ENCODE data around the gene LGI2. TPM values are rescaled to one million over a fixed set of nuclear protein-coding genes. Genes with fewer than 3 reads are reported as not detected.

Gene LGI2
- total RNA-seq, 1 experiment from 2014 or later: 0.43 TPM

GRCh38 chr4:25033526-25033925 is 2.8 kb upstream of the LGI2 start:
- Histone ChIP-seq H3K9me3 (ENCODE audit: low read depth, low read length, poor library complexity, severe bottlenecking) (no peaks in the 10 kb centered on the region), H3K27me3 (replicated peaks; ENCODE audit: insufficient read depth, low read depth, low read length, poor library complexity) (peaks cover 61% of the 10 kb centered on the region), H3K36me3 (ENCODE audit: insufficient read depth, low read length, poor library complexity, severe bottlenecking) (no peaks in the 10 kb centered on the region), H3K27ac (ENCODE audit: low read depth, low read length, poor library complexity, severe bottlenecking) (no peak overlapping the region), H3K4me1 (ENCODE audit: insufficient read depth, low read length, poor library complexity, severe bottlenecking) (no peaks in the 10 kb centered on the region), H3K4me3 (ENCODE audit: low read depth, low read length, poor library complexity, severe bottlenecking) (no peak overlapping the region)
- POLR2A ChIA-PET (ENCODE audit: low non-redundant PET): no interaction called here
- intact Hi-C loops (cut with micrococcal nuclease; ENCODE audit: unreplicated experiment): no loop called here
- no peak for DNase-seq (ENCODE audit: low spot score)
- BruUV-seq (replicated peaks): no TSS peak
- CTCF ChIA-PET: no interaction called here
- TF ChIP-seq, protein P1, sequence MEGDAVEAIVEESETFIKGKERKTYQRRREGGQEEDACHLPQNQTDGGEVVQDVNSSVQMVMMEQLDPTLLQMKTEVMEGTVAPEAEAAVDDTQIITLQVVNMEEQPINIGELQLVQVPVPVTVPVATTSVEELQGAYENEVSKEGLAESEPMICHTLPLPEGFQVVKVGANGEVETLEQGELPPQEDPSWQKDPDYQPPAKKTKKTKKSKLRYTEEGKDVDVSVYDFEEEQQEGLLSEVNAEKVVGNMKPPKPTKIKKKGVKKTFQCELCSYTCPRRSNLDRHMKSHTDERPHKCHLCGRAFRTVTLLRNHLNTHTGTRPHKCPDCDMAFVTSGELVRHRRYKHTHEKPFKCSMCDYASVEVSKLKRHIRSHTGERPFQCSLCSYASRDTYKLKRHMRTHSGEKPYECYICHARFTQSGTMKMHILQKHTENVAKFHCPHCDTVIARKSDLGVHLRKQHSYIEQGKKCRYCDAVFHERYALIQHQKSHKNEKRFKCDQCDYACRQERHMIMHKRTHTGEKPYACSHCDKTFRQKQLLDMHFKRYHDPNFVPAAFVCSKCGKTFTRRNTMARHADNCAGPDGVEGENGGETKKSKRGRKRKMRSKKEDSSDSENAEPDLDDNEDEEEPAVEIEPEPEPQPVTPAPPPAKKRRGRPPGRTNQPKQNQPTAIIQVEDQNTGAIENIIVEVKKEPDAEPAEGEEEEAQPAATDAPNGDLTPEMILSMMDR (conservative IDR thresholded peaks at IDR 0.05; ENCODE audit: low read depth, low read length): no peak
- no peak for TF ChIP-seq EZH2 (IDR thresholded peaks at IDR 0.05; ENCODE audit: borderline replicate concordance, low read depth, low read length, poor library complexity, severe bottlenecking)

DNA sequence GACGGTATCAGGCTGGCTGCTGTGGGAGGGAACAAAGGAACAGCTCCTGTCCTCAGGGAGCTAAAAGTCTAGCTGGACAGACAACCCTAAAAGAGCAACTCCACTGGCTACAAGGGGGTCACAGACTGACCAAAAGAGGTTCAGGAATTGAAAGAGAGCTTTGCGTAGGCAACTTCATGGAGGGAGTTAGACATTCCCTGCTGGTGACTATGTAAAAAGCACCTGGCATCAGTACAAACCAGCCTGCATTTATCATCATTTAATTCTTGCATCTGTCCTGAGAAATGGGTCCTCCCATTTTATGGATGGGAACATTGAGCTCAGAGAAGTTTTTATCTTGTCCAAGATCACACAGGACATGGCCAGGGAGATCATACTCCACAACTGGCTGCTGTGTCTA is 1.4 kb upstream of the LGI2 start:
- Histone ChIP-seq H3K36me3 (ENCODE audit: insufficient read depth, low read length, poor library complexity, severe bottlenecking) (no peaks in the 10 kb centered on the region), H3K4me1 (ENCODE audit: insufficient read depth, low read length, poor library complexity, severe bottlenecking) (no peaks in the 10 kb centered on the region), H3K4me3 (ENCODE audit: low read depth, low read length, poor library complexity, severe bottlenecking) (no peak overlapping the region), H3K27ac (ENCODE audit: low read depth, low read length, poor library complexity, severe bottlenecking) (no peak overlapping the region), H3K9me3 (ENCODE audit: low read depth, low read length, poor library complexity, severe bottlenecking) (no peaks in the 10 kb centered on the region), H3K27me3 (replicated peaks; ENCODE audit: insufficient read depth, low read depth, low read length, poor library complexity) (peaks cover 66% of the 10 kb centered on the region)
- POLR2A ChIA-PET (ENCODE audit: low non-redundant PET): no interaction called here
- intact Hi-C loops (cut with micrococcal nuclease; ENCODE audit: unreplicated experiment): no loop called here
- DNase-seq (ENCODE audit: low spot score): no peak
- BruUV-seq (replicated peaks): no TSS peak
- CTCF ChIA-PET: no interaction called here
- no peak for TF ChIP-seq EZH2 (IDR thresholded peaks at IDR 0.05; ENCODE audit: borderline replicate concordance, low read depth, low read length, poor library complexity, severe bottlenecking)
- TF ChIP-seq, protein P1 (conservative IDR thresholded peaks at IDR 0.05; ENCODE audit: low read depth, low read length): no peak

DNA sequence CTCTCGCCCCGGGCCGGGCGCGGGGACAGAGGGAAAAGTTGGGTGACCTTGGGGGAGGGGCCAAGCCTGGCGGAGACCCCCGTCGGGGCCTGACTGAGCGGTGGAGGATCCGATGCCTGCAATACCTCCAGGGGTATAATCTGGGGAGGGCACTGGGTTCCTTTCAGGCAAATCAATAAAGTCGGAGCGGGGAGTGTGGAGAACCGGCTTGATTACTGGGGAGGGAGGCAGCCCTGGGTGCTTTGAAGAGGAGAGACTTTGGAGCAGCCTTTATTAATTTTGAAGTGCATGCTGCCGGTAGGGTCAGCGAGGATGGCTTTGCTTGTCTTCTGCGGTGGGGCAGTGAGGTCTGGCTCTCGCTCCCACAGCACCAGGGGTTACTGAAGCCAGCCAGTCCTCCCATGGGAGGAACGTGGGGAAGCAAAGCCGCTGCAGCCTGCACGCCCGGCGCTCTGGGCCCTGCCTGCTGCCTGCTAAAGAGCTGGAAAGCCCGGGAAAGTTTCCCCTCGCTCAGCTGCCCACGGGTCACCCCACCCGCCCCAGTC is 403 bp upstream of the LGI2 start:
- H3K27me3 ChIP-seq (replicated peaks; ENCODE audit: insufficient read depth, low read depth, low read length, poor library complexity): peaks cover 74% of the 10 kb centered on the region
- no peaks in the 10 kb centered on the region for H3K9me3 ChIP-seq (ENCODE audit: low read depth, low read length, poor library complexity, severe bottlenecking)
- TF ChIP-seq, protein P1 (conservative IDR thresholded peaks at IDR 0.05; ENCODE audit: low read depth, low read length): no peak
- peak; percentile 65 for TF ChIP-seq EZH2 (IDR thresholded peaks at IDR 0.05; ENCODE audit: borderline replicate concordance, low read depth, low read length, poor library complexity, severe bottlenecking)
- intact Hi-C loops (cut with micrococcal nuclease; ENCODE audit: unreplicated experiment): no loop called here
- peak overlapping the region; percentile 33 for H3K4me3 ChIP-seq (ENCODE audit: low read depth, low read length, poor library complexity, severe bottlenecking)
- no peak overlapping the region for H3K27ac ChIP-seq (ENCODE audit: low read depth, low read length, poor library complexity, severe bottlenecking)
- no peaks in the 10 kb centered on the region for H3K36me3 ChIP-seq (ENCODE audit: insufficient read depth, low read length, poor library complexity, severe bottlenecking)
- CTCF ChIA-PET: no interaction called here
- BruUV-seq (replicated peaks): no TSS peak
- DNase-seq (ENCODE audit: low spot score): no peak
- POLR2A ChIA-PET (ENCODE audit: low non-redundant PET): no interaction called here
- H3K4me1 ChIP-seq (ENCODE audit: insufficient read depth, low read length, poor library complexity, severe bottlenecking): no peaks in the 10 kb centered on the region

All from A673 (cell line).